Measurements from ENCODE around the gene LOX.
"Not testable (repeated sequence)": the region's sequence is repeated elsewhere in the genome, so short reads cannot be mapped to it uniquely, and the experiment has no call there.

The LOX gene

GRCh38 chr5:122097391-122097790, 19.3 kb upstream of the LOX start:
- DNase-seq (ENCODE audit: low read depth): no peak

DNA sequence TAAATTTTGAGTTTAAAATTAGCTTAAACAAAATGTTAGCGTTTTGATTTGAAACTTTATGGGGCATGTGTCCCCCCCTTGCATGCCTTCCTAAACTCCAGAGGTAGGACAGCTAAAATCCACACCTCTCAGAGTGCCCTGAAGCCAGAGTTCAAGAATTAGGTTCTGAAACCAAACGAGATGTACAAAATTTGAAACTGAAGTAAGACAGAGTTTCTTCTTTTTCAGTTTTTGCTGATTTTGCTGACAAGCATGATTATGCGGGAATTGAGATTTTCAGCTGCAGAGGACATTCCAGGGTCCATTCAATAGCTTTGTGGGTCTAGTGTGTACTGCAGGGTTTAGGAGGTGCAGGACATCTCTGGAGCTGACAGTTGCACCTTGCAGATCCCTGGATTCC, 17.1 kb upstream of the LOX start:
- no peak for DNase-seq (ENCODE audit: low read depth)

- not testable (repeated sequence) for DNase-seq (ENCODE audit: low read depth)
Observed at GRCh38 chr5:122094251-122094650, 16.2 kb upstream of the LOX start.

GRCh38 chr5:122093415-122094180, 15.5 kb upstream of the LOX start:
- peak; percentile 86 for DNase-seq (ENCODE audit: low read depth)

DNA sequence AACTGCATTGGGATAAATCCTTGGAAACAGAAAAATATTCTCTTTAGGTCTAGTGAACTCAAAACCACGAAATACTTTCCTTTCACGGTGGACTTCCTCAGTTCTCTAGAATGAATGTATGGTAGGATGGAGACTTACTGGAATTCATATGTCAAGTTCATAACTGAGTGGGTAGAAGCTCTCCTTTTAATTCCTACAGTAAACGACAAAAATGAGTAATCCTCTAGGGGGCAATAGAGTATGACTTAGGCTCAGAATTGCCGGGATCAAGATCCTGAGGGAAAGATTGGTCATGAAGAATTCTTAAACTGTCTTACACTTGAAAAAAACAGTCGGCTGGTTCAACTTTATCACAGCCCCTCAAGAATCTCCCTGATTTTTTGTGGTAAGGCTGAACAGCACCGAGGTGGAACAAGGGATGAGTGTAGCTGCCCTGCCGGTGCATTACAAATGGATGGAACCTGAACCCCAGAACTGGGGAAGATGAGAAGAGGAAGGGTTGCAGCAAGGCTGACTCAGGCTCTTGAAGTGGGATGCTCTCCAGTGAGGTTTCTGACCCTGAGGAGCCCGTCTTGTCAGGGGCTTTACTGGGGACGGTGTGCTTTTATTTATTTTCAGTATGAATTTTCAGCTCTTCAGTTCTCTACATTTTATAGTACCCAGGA, 14.0 kb upstream of the LOX start:
- peak; percentile 66 for DNase-seq (ENCODE audit: low read depth)

- DNase-seq (ENCODE audit: low read depth): peak; percentile 89
Observed at GRCh38 chr5:122089096-122090013, 11.3 kb upstream of the LOX start.

GRCh38 chr5:122085041-122085440, 7.0 kb upstream of the LOX start:
- no peak for DNase-seq (ENCODE audit: low read depth)

- DNase-seq (ENCODE audit: low read depth): no peak
Observed at GRCh38 chr5:122083535-122083934, 5.5 kb upstream of the LOX start.

GRCh38 chr5:122081541-122081940, 3.5 kb upstream of the LOX start:
- DNase-seq (ENCODE audit: low read depth): no peak

- DNase-seq (ENCODE audit: low read depth): peak; percentile 40
Observed at GRCh38 chr5:122077366-122078115, 518 bp downstream of the LOX start.

DNA sequence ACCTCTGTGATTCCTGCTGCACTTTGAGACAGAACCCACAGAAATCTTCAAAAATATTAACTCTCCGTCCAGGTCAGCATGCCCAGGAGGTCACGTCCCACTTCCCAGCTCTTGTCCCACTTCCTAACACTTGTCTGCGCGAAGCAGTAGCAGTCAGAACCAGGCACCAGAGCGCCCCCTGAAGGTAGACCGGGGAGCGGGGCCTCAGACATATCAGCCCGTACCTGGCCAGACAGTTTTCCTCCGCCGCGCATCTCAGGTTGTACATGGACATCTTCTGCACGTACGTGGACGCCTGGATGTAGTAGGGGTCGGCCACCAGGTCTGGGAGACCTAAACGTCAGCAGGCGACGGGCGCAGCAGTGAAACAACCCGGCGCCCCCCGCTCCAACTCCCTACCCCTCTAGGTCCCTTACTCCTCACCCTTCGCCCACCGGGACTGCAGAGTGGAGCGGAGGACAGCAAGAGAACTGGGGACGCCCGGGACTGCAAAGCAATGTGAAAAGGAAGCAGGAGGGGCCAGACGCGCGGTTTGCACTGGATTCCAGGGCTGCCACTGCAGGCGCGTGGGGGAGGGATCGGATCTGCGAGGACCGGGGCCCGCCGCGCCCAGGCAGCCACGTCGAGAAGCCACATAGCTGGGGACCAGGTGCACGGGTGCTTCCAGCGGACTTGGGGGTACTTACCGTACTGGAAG, 1.2 kb downstream of the LOX start:
- peak; percentile 74 for DNase-seq (ENCODE audit: low read depth)

- peak; percentile 75 for DNase-seq (ENCODE audit: low read depth)
Observed at GRCh38 chr5:122076050-122076461, 2.0 kb downstream of the LOX start.

DNA sequence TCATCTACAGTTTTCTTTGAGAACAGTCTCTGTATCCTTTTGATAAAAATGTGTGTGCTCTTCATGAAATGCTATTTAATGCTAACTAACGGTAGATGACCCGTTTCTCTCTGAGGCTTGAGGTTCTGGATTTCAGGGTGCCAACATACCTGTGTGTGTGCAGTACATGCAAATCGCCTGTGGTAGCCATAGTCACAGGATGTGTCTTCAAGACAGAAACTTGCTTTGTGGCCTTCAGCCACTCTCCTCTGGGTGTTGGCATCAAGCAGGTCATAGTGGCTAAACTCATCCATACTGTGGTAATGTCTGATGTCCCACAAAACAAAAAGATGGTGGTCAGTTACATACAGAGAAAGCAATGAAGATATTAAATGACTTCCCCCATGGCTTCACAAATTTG, 4.2 kb downstream of the LOX start:
- no peak for DNase-seq (ENCODE audit: low read depth)

DNA sequence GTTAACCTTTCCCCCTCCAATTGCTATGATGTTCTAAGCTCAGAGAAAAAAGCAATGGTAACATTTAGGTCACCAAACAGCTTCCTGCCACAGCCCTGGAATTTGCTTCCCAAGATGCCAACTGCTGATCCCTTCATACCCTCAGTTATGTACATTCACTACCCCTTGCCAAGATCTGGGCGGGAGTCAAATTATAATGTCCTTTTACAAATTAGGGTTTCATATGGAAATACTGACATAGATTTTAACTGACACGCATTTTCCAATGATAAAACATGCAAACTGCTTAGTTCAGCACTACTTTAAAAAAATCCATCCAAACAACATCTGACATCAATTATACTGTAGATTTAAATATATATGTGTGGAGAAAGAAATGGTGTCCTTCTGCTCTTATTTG, 5.0 kb downstream of the LOX start:
- no peak for DNase-seq (ENCODE audit: low read depth)

DNA sequence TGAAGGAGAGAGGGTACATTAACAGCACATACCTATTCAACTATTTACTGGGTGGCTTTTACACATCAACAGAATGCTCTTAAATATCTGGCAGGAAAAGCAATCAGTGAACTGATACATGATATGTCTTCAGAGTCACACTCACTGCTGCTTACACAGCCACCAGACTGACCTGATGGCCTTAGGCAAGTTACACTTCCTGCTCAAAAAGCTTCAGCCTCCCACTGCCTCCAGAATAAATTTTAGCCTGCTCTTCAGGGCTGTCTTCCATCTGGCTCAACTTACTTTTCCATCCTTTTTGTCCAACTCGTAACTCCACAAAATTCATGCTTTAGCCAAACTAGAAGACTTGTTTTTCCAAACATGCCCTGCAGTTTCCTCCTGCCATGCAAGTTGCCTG, 10.7 kb downstream of the LOX start:
- no peak for DNase-seq (ENCODE audit: low read depth)

DNA sequence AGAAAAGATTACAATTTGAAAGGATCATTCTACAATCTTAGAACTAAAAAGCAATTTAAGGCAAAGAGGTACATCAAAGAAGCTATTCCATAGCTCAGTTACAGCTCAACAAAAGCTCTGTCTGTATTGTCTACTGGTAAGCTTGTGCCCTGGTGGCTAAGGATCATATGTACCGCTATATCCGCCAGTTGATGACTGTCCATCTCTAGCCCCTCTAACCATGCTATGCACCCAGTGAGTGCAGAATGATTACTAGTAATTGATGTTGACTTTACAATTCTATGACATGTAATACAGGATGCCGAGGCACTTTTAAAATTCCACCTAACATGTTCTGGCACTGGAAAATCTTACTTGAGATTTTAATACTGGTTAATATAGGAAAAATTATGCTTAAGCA, 13.1 kb downstream of the LOX start:
- no peak for DNase-seq (ENCODE audit: low read depth)

- peak; percentile 38 for DNase-seq (ENCODE audit: low read depth)
Observed at GRCh38 chr5:122063836-122064235, 14.2 kb downstream of the LOX start.

DNA sequence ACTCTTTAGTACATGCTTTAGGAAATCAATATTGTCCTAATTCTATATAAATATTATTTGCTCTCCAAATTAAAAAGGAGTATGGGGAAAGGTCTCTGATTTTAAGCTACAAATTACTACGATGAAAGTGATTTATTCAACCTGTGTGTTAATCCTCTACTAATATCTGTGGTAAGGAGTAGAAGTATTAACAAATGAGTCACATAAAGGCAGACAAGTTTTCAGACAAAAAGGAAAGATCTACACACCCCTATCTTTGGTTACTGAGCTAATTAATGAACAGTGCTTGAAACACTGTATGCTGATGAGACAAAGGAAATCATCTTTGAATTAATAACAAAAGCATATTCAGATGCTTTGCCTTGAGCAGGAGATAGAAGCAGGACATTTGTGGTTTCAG, 15.9 kb downstream of the LOX start:
- peak; percentile 38 for DNase-seq (ENCODE audit: low read depth)

- no peak for DNase-seq (ENCODE audit: low read depth)
Observed at GRCh38 chr5:122056913-122057312, 21.1 kb downstream of the LOX start.

- no peak for DNase-seq (ENCODE audit: low read depth)
Observed at GRCh38 chr5:122054266-122054665, 23.8 kb downstream of the LOX start.

Measured in amniotic epithelial cell (primary cell).